OCI-LY3 (cell line): ENCODE data around the gene SECISBP2.
"Not testable (repeated sequence)": the region's sequence is repeated elsewhere in the genome, so short reads cannot be mapped to it uniquely, and the experiment has no call there.

ENCODE experiments used
- EZH2phosphoT487 ChIP-seq: fragments of 200-600 bp; shearing (Covaris generic); IDR thresholded peaks from 2 replicates; pipeline ENCODE4 v1.6.1; 2018; ENCODE audit warnings: antibody characterized with exemption, mixed run types, low read depth
- TF ChIP-seq, protein P1 (sequence below): fragments of 200-600, 300-600 bp; sonication (generic); IDR thresholded peaks from 2 replicates; pipeline ENCODE4 v1.5.1; 2014; ENCODE audit warnings: antibody characterized with exemption, low read length, low read depth

DNA sequence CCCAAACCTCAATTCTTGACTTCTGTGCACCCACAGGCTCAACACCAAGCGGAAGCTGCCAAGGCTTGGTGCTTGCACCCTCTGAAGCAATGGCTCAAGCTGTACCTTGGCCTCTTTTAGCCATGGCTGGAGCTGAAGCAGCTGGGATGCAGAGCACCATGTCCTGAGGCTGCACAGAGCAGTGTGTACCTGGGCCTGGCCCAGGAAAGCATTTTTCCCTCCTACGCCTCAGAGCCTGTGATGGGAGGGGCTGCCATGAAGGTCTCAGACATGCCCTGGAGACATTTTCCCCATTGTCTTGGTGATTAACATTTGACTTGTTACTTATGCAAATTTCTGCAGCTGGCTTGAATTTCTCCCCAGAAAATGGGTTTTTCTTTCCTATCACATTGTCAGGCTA, 42.3 kb upstream of the SECISBP2 start:
- TF ChIP-seq, protein P1, sequence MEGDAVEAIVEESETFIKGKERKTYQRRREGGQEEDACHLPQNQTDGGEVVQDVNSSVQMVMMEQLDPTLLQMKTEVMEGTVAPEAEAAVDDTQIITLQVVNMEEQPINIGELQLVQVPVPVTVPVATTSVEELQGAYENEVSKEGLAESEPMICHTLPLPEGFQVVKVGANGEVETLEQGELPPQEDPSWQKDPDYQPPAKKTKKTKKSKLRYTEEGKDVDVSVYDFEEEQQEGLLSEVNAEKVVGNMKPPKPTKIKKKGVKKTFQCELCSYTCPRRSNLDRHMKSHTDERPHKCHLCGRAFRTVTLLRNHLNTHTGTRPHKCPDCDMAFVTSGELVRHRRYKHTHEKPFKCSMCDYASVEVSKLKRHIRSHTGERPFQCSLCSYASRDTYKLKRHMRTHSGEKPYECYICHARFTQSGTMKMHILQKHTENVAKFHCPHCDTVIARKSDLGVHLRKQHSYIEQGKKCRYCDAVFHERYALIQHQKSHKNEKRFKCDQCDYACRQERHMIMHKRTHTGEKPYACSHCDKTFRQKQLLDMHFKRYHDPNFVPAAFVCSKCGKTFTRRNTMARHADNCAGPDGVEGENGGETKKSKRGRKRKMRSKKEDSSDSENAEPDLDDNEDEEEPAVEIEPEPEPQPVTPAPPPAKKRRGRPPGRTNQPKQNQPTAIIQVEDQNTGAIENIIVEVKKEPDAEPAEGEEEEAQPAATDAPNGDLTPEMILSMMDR, result not testable (repeated sequence)
- not testable (repeated sequence) for TF ChIP-seq EZH2phosphoT487
